ENCODE data around the gene UBL3.

Gene UBL3

DNA sequence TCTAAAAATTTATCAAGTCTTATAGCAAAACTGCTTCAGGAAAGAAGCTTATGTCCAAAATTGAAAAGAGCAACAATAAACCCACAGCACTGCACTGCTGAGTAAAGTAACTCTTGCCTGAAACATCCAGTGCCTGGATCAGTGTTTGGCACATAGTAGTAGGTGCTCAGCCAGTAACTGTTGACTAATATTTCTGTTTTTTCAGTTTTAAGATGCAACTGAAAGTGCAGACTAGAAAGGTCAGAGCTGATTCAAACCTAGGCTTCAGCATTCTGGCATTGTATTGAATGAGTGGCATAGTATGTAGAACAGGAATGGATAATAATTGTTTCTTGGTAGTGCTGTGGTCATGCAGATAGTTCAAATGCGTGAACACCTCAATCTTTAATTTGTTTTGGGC lies 67.6 kb downstream of the UBL3 start:
- no peak for DNase-seq (ENCODE audit: low spot score)
- TF ChIP-seq, protein P1, sequence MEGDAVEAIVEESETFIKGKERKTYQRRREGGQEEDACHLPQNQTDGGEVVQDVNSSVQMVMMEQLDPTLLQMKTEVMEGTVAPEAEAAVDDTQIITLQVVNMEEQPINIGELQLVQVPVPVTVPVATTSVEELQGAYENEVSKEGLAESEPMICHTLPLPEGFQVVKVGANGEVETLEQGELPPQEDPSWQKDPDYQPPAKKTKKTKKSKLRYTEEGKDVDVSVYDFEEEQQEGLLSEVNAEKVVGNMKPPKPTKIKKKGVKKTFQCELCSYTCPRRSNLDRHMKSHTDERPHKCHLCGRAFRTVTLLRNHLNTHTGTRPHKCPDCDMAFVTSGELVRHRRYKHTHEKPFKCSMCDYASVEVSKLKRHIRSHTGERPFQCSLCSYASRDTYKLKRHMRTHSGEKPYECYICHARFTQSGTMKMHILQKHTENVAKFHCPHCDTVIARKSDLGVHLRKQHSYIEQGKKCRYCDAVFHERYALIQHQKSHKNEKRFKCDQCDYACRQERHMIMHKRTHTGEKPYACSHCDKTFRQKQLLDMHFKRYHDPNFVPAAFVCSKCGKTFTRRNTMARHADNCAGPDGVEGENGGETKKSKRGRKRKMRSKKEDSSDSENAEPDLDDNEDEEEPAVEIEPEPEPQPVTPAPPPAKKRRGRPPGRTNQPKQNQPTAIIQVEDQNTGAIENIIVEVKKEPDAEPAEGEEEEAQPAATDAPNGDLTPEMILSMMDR (IDR thresholded peaks at IDR 0.05; ENCODE audit: extremely low read depth, missing control alignments) = no peak

DNA sequence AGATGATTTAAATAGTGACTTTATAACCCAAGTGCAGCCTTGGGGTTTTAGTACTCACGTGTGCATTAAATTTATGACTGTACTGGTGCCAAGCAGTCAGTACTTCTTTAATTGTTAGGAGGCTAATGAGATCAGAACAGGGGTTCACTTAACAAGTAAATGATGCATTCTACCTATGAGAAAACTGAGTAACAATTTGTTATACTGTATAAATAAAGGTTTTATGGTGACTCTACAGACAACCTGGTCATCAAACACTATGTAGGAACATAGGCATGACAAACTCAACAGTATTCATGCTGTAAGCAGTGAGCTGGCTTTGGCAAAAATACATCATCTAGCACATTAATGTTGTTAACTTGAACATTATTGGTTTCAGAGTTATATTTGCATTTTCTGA lies 75.6 kb downstream of the UBL3 start:
- TF ChIP-seq, protein P1 (IDR thresholded peaks at IDR 0.05; ENCODE audit: extremely low read depth, missing control alignments) = no peak

DNA sequence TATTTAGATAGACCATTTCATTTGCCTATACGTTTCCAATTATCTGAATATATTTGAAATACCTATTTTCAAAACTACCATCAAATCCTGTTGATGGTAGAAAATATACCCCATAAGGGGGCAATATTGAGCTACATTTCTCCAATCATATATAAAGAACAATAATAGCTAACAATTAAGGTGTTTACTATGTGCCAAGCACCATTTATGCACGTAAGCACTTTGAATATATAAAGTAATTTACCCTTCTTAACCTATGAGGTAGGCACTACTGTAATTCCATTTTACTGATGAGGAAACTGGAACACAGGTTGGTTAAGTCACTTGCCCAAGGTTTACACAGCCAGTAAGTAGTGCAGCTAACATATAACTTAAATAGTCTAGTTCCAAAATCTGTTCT lies 79.2 kb downstream of the UBL3 start:
- TF ChIP-seq, protein P1 (IDR thresholded peaks at IDR 0.05; ENCODE audit: extremely low read depth, missing control alignments) = no peak
- peak; percentile 13 for DNase-seq (ENCODE audit: low spot score)

More for the DNA sequence above, 75.6 kb downstream of the UBL3 start:
- no peak for DNase-seq (ENCODE audit: low spot score)

DNA sequence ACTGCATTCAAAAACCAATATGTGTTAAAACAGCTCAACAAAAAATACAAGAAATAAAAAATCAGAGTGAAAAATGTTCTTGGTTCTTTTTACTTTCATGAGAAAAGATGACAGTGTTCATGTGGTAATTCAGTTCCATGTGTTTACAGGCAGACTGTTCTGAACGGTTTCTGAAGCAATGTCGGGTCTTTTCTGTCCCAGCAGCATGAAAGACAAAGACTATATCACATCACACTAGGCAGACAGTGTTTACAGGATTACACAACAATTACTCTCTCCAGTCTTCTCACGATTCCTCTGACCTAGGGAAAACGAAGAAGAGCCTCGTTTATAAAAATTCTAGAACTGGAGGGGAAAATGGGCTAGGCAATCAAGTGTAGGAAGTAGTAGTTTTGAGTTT lies 83.4 kb downstream of the UBL3 start:
- DNase-seq (ENCODE audit: low spot score) = no peak
- TF ChIP-seq, protein P1 (IDR thresholded peaks at IDR 0.05; ENCODE audit: extremely low read depth, missing control alignments) = no peak

DNA sequence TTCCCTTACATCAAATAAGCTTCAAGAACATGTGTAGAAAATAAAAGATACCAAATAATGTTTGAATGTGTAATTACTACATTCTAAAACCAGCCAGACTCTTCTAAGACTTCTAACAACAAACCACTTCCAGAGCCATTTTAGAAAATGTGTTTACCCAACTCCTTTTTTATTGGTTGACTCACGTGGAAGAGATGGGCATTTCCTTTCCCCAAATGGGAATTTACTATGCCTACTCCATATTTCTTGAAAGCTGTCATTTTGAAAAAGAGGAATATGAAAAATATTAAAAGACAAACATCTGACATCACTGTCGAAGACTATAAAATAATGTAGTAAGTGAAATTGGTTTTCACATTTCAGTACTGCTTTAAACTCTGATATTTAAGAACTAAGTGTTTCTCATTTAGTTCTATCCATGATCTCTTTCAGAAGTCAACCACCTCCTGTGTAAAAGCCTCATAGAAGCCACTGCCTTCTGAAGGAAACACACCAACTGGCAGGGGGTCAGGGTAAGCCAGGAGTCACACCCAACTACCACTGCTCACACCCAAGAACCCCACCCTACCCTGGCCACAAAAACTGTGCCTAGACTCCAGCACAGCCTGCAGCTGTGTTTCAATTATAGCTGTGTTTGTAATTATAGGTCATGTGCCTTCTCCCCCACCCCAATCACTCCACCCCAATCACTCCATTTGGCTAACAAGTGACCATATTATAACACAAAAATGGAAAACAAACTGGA lies 86.8 kb downstream of the UBL3 start:
- no peak for DNase-seq (ENCODE audit: low spot score)
- TF ChIP-seq, protein P1 (IDR thresholded peaks at IDR 0.05; ENCODE audit: extremely low read depth, missing control alignments) = no peak

DNA sequence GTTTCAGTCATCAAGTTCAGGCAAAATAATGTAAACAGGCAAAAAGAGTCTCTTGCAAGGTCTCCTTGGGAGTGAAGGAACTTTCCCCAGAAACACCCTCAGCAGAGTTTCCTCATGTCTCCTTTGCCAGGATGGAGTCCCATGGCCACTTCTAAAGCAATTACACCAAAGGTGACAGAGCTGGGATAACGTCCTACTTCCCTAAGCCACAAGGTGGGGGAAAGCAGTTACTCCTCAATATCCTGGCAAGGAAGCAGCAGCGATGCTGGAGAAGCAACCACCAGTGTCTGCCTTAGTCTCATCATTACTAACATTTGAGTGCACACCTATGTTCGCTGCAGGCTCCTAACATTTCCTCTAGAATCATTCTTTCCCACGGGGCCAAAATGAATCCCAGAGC lies 88.6 kb downstream of the UBL3 start:
- no peak for DNase-seq (ENCODE audit: low spot score)
- TF ChIP-seq, protein P1 (IDR thresholded peaks at IDR 0.05; ENCODE audit: extremely low read depth, missing control alignments) = no peak

DNA sequence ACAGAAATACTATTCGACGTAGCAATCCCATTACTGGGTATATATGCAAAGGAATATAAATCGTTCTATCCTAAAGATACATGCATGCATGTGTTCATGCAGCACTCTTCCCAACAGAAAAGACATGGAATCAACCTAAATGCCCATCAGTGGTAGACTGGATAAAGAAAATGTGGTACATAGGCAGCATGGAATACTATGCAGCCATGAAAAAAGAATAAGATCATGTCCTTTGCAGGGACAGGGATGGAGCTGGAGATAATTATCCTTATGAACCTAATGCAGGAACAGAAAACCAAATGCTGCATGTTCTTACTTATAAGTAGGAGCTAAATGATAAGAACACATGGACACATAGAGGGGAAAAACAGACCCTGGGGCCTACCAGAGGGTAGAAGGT lies 89.3 kb downstream of the UBL3 start:
- DNase-seq (ENCODE audit: low spot score) = no peak
- TF ChIP-seq, protein P1 (IDR thresholded peaks at IDR 0.05; ENCODE audit: extremely low read depth, missing control alignments) = no peak

Data from GM20000 (cell line).